T-helper 22 cell (primary cell): Measurements from ENCODE around the gene SMAP1.
"Not testable (repeated sequence)": the region's sequence is repeated elsewhere in the genome, so short reads cannot be mapped to it uniquely, and the experiment has no call there.

Experiments used
- DNase-seq: peaks from one replicate; pipeline ENCODE4 v3.0.0-alpha.2; 2020; ENCODE audit warnings: low read depth

Gene SMAP1

DNA sequence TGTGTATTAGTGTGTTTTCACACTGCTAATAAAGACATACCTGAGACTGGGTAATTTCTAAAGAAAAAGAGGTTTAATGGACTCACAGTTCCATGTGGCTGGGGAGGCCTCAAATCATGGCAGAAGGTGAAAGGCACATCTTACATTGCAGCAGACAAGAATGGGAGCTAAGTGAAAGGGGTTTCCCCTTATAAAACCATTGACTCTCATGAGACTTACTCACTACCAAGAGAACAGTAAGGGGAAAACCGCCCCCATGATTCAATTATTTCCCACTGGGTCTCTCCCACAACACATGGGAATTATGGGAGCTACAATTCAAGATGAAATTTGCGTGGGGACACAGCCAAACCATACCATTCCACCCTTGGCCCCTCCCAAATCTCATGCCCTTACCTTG lies 73.1 kb downstream of the SMAP1 start:
- not testable (repeated sequence) for DNase-seq

DNA sequence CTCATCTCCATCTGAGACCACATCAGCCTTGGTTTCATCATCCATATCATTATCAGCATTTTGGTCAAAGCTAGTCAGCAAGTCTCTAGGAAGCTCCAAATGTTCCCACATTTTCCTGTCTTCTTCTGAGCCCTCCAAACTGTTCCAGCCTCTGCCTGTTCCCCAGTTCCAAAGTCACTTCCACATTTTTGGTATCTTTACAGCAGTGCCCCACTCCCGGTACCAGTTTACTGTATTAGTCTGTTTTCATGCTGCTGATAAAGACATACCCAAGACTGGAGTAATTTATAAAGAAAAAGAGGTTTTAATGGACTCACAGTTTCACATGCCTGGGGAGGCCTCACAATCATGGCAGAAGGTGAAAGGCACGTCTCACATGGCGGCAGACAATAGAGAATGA lies 74.8 kb downstream of the SMAP1 start:
- not testable (repeated sequence) for DNase-seq

GRCh38 chr6:70753870-70754380 lies 86.2 kb downstream of the SMAP1 start:
- DNase-seq = no peak

DNA sequence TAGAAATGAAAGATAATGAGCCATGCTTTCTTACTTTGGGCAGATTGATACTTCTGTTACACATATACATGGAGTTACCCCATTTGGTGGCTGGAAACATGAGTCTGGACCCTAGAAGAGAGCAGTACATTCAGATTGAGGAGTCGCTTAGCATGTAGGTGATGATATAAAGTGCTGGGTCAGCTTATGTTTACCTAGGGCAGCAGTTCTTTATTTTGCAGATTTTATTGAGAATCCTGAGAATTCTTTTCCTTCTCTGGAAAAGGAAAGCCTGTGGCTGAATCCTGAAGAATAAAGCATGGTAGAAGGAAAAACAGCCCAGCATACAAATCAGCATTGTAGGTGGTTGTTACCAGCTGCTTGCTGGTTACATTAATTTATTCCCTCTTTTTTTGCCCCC lies 91.2 kb downstream of the SMAP1 start:
- DNase-seq = no peak

- no peak for DNase-seq
These were observed 96.2 kb downstream of the SMAP1 start for GRCh38 chr6:70763754-70764510.

DNA sequence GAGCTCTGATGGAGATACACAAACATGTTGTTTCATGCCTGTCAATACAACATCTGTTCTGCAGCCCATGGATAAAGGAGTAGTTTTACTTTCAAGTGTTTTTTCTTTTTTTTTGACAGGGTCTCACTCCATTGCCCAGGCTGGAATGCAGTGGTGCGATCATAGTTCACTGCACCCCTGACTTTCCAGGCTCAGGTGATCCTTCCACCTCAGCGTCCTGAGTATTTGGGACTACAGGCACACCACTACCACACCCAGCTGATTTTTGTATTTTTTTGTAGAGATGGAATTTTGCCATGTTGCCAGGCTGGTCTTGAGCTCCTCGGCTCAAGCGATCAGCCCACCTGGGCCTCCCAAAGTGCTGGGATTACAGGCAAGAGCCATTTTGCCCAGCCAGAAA lies 97.0 kb downstream of the SMAP1 start:
- DNase-seq = no peak

DNA sequence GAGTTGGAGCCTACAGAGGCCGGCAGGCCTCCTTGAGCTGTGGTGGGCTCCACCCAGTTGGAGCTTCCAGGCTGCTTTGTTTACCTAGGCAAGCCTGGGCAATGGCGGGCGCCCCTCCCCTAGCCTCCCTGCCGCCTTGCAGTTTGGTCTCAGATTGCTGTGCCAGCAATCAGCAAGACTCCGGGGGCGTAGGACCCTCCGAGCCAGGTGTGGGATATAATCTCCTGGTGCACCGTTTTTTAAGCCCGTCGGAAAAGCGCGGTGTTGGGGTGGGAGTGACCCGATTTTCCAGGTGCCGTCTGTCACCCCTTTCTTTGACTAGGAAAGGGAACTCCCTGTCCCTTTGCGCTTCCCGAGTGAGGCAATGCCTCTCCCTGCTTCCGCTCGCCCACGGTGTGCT lies 103.7 kb downstream of the SMAP1 start:
- not testable (repeated sequence) for DNase-seq

- DNase-seq = no peak
These were observed 112.3 kb downstream of the SMAP1 start for GRCh38 chr6:70779934-70780333.

DNA sequence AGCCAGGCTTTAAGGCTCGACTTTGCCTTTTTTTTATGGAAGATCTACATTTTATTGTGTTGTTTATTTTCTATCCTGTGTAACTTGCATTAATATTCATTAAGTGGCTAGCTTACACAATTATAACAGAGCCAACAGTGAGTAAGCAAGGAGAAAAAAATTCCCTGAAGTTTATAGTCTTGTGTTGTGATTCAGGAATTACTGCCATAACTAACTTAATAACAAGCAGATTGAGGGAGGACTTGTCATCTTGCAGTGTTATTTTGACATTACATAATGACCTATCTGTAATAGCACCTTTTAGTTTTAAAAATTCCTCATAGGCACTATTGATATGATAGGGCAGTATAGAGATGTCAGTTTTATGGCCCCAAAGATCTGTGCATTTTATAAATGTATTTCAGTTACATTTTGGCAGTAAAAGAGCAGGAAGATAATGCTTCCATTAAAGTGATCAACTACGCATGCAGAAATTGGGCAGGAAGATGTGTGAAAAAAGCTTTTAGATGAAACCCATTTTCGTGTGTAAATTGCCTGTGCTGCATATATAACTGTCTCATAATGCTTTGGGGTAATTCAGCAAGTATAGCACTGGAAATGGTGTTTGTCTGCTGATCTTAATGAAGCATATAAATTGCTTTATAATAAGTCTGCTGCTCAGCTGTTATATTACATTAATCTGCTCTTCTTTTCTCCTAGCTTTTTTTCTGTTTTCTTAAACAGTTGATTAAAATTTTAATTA lies 123.0 kb downstream of the SMAP1 start:
- no peak for DNase-seq

- DNase-seq = no peak
These were observed 129.9 kb downstream of the SMAP1 start for GRCh38 chr6:70797625-70798024.

DNA sequence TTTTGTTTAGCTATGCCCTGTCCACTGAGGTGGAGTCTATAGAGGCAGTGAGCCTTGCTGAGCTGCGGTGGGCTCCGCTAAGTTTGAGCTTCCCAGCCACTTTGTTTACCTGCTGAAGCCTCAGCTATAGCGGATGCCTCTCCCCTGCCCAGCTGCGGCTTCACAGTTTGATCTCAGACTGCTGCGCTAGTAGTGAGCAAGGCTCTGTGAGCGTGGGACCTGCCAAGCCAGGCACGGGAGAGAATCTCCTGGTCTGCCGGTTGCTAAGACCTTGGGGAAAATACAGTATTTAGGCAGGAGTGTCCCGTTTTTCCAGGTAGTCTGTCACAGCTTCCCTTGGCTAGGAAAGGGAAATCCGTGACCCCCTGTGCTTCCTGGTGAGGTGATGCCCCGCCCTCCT lies 138.4 kb downstream of the SMAP1 start:
- no peak for DNase-seq

DNA sequence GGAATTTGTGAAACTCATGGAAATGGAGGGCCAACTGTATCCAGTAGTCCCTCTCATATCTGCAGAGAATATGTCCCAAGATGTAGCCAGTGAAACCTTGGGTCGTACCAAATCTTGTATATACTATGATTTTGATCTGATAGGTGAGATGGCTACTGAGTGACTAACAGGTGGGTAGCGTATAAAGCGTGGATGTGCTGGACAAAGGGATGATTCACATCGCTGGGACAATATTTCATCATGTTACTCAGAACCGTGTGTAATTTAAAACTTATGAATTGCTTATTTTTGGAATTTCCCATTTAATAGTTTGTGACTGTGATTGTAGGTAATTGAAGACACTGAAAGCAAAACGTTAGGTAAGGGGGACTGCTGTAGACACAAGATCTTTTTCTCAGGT lies 144.1 kb downstream of the SMAP1 start:
- no peak for DNase-seq

DNA sequence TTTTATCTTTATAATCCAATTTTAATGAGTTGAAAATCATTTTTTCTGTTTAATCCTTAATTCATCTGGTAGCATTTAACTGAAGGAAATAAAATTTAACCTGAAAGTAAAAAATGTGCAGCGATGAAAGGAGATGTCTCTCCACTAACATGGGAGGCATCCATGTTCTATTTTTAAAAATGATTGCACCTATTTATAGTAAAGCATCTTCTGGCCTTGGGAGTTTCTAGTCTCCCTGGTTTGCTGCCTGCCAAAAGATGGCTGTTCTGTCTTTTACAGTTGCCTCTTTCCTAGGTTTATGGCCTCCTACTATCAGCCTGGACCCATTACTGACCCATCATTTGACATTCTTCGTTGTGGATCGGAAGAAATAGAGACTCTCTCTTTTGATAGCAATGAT lies 146.2 kb downstream of the SMAP1 start:
- DNase-seq = no peak

GRCh38 chr6:70819646-70820045 lies 152.0 kb downstream of the SMAP1 start:
- no peak for DNase-seq

GRCh38 chr6:70820778-70821177 lies 153.1 kb downstream of the SMAP1 start:
- DNase-seq = no peak

DNA sequence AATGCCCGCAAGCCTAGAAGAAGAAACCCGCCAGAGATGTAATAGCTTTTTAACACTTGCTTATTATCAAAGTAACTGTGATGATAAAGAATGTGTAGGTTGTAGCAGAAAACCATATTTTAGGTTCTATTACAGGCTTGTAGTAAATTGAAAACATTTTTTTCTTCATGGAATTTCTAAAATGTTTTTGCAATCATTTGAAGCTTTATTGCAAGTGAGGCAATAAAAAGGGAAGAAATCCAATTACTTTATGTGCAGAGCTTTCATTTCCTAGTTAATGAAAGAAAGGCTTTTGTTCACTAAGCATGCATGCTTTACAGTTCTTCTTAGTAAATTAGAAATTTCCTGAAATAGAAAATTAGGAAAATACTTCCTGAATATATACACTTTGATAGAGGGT lies 154.1 kb downstream of the SMAP1 start:
- no peak for DNase-seq

DNA sequence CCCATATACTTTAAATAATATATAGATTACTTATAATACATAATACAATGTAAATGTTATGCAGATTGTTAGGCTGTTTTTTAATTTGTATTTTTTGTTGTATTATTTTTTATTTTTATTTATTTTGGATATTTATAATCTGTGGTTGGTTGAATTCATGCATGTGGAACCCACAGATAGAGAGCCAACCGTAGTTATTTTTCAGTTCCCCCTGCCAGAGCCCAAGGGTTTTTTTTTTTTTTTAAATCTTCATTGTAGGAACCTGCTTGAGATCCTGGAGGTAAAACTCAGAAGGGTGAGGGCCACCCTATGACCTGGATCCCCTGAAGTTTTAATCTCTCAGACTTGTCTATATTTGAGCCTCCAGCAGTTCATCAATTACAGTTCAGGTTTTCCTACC lies 156.0 kb downstream of the SMAP1 start:
- DNase-seq = no peak

DNA sequence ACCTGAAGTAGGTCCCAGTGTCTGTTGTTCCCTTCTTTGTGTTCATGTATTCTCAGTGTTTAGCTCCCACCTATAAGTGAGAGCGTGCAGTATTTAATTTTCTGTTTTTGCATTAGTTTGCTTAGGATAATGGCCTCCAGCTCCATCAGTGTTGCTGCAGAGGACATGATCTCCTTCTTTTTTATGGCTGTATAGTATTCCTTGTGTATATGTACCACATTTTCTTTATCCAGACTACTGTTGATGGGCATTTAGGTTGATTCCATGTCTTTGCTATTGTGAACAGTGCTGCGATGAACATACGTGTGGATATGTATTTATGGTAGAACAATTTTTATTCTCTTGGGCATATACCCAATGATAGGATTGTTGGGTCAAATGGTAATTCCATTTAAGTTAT lies 163.7 kb downstream of the SMAP1 start:
- no peak for DNase-seq

- DNase-seq = no peak
These were observed 166.8 kb downstream of the SMAP1 start for GRCh38 chr6:70834520-70834919.

- DNase-seq = no peak
These were observed 171.2 kb downstream of the SMAP1 start for GRCh38 chr6:70838907-70839285.

GRCh38 chr6:70839286-70840266 lies 171.9 kb downstream of the SMAP1 start:
- DNase-seq = no peak

GRCh38 chr6:70841112-70841511 lies 173.4 kb downstream of the SMAP1 start:
- DNase-seq = no peak
